CD4-positive, alpha-beta T cell treated with Interleukin-17A for 4 hours (primary cell): ENCODE data around the gene DPP9.
"Not testable (repeated sequence)": the region's sequence is repeated elsewhere in the genome, so short reads cannot be mapped to it uniquely, and the experiment has no call there.

ENCODE experiments used
- DNase-seq: peaks from one replicate; pipeline ENCODE4 v3.0.0-alpha.2; 2020; ENCODE audit warnings: mixed read lengths

DPP9 gene

GRCh38 chr19:4684312-4685095 lies 39.1 kb downstream of the DPP9 start:
- no peak for DNase-seq

GRCh38 chr19:4682417-4683200 lies 41.0 kb downstream of the DPP9 start:
- DNase-seq = no peak

GRCh38 chr19:4680021-4680420 lies 43.6 kb downstream of the DPP9 start:
- DNase-seq = not testable (repeated sequence)

- no peak for DNase-seq
Measured at GRCh38 chr19:4678881-4679790, 44.5 kb downstream of the DPP9 start.

- peak; percentile 39 for DNase-seq
Measured at GRCh38 chr19:4676955-4677731, 46.5 kb downstream of the DPP9 start.

- no peak for DNase-seq
Measured at GRCh38 chr19:4675346-4675745, 48.3 kb downstream of the DPP9 start.

- DNase-seq = no peak
Measured at GRCh38 chr19:4673726-4674125, 49.9 kb downstream of the DPP9 start.

GRCh38 chr19:4673216-4673615 lies 50.4 kb downstream of the DPP9 start:
- DNase-seq = no peak

GRCh38 chr19:4671185-4671851 lies 52.3 kb downstream of the DPP9 start:
- no peak for DNase-seq

- DNase-seq = peak; percentile 95
Measured at GRCh38 chr19:4669723-4670480, 53.7 kb downstream of the DPP9 start, which contains the start of gene MYDGF. MYDGF (minus strand) TSS chr19:4670342; CDS start chr19:4670334, 8 bp downstream.

- no peak for DNase-seq
Measured at GRCh38 chr19:4664642-4665041, 59.0 kb downstream of the DPP9 start.

GRCh38 chr19:4662812-4663211 lies 60.8 kb downstream of the DPP9 start:
- no peak for DNase-seq

GRCh38 chr19:4662020-4662695 lies 61.5 kb downstream of the DPP9 start:
- no peak for DNase-seq

- DNase-seq = no peak
Measured at GRCh38 chr19:4660993-4661392, 62.6 kb downstream of the DPP9 start.

GRCh38 chr19:4660181-4660791 lies 63.4 kb downstream of the DPP9 start:
- peak; percentile 36 for DNase-seq

- no peak for DNase-seq
Measured at GRCh38 chr19:4657835-4658234, 65.8 kb downstream of the DPP9 start.

GRCh38 chr19:4657262-4657661 lies 66.4 kb downstream of the DPP9 start:
- no peak for DNase-seq

GRCh38 chr19:4656102-4656501 lies 67.5 kb downstream of the DPP9 start:
- DNase-seq = no peak
